ENCODE results near the gene ATP9B.

DNA sequence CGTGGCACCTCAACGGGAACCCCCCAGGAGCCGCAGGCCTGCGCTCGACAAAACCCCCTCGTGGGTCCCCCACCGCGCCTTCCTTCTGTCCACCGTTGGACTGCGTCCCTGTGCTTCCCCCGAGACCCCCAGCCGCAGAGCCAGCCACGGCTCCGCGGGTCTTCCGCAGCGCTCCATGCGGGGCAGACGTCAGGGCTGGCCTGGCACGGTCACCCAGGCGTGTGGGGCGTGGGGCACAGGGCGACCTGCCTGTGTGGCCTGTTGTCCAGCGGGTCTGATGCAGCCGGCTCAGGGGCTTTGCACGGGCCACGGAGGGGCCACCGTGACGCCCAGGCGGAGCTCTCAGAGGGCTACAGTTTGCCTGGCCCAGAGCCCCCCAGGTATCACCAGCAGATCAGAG lies 337.5 kb downstream of the ATP9B start:
- TF ChIP-seq POLR2A (IDR thresholded peaks at IDR 0.05): no peak
- TF ChIP-seq CTCF (IDR thresholded peaks at IDR 0.05): no peak
